GM12801 (cell line): ENCODE results near the gene CHST1.

ENCODE experiments used
- TF ChIP-seq, protein P1 (sequence below): IDR thresholded peaks from one replicate; pipeline ENCODE4 v1.5.1; 2011; ENCODE audit warnings: control low read depth; ENCODE audit not compliant: insufficient read length; ENCODE audit errors: extremely low read depth

Gene CHST1

DNA sequence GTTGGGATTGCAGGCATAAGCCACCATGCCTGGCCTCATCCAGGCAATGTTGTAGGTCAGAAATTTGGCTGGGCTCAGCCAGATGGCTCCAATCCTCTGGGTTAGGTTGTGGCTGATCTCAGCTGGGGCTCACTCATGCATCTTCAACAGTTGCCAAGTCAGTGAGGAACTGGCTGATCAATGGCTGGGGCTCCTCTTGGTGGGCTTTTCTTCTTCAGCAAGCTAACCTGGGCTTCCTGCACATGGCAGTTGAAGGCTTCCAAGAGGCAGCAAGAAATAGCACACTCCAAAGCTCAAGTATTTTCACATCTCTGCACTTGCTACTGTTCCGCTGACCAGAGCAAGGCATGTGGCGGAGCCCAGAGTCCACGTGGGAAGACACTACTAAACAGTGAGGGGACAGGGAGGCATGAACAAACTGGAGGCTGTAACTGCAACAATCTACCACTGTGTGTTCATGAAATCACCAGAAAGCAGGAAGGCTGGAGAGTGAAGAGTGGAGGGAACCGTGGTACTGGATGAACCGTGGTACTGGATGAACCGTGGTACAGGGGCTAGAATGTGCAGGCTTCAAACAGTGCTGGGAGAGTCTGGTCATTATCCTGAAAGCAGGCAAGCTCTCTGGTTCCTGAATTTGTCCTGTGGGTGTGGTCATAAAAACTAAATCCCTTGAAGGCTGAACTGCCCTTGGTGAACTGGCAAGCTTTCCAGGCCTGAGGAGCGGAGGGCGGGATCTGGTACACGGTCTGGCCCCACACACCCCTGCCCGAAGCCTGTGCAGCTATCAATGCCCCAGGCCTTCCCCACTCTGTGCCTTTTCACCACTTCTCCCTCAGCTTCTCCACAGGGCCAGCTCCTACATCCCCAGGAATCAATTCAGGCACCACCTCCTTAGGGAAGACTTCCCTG, 20.2 kb downstream of the CHST1 start:
- TF ChIP-seq, protein P1, sequence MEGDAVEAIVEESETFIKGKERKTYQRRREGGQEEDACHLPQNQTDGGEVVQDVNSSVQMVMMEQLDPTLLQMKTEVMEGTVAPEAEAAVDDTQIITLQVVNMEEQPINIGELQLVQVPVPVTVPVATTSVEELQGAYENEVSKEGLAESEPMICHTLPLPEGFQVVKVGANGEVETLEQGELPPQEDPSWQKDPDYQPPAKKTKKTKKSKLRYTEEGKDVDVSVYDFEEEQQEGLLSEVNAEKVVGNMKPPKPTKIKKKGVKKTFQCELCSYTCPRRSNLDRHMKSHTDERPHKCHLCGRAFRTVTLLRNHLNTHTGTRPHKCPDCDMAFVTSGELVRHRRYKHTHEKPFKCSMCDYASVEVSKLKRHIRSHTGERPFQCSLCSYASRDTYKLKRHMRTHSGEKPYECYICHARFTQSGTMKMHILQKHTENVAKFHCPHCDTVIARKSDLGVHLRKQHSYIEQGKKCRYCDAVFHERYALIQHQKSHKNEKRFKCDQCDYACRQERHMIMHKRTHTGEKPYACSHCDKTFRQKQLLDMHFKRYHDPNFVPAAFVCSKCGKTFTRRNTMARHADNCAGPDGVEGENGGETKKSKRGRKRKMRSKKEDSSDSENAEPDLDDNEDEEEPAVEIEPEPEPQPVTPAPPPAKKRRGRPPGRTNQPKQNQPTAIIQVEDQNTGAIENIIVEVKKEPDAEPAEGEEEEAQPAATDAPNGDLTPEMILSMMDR, result no peak

DNA sequence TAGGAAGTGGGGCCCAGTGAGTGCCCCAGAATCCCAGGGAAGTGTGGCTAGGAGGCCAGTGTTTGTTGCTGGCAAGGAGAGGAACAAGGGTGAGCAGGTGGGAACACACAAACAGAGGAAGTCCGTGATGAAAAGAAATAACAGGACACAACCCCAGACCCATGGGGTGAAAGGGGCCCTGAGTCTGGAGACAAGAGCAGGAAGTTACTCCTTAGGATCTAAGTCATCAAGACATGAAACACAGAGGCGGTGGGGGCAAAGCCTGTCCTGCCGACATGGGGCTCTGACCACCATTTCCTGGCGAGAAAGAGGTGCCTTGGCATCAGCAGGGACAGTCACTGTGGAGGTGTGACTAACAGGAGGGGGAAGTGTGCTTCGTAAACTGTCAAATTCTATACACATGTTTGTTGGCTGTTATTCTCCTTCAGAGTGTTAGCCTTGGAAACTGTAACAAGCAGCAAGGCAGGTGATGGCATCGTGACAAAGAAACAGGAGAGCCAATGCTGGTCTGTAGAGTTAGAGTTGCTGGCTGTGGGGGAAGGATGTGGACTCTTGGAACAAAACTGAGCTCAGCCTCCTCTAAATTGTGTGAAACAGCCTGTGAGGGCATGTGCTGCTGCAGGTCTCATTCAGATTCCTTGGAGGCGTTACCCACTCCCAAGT, 21.7 kb downstream of the CHST1 start:
- TF ChIP-seq, protein P1, result no peak

DNA sequence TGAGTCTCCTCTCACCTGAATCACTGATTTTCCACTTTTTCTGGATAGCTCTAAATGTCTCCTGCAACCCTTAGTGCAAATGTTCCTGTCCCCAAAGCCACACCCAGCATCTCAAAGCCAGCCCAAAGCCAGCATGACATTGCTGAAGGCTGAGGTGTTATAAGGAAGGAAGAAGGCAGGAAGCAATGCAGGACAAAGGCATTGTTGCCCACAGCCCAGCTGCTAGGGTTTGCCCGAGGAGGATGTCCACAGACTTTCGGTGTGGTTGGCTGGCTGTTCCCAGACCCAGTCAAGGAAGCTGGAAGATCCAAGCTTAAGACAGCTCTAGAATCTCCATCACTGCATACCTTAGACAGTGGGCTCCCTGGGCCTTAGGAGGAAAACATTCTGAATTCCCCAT, 23.5 kb downstream of the CHST1 start:
- TF ChIP-seq, protein P1, result no peak

DNA sequence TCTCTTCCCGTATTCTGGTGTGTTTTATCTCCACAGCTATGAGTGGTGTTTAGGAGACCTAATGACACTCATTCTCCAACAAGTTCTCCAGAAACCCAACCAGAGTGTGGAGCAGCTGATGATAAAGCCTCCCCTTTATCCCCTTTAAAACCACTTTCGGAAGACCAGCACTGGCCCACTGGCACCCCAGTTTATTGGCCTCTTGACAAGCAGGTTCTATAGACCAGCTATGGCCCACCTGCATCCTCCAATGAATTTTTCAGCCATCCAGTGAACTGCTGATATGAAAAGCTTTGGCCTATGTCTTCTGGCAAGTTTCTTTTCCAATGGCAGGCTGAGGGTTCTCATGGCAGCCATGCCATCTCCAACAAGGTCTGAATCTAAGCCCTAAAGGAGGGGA, 27.4 kb downstream of the CHST1 start:
- TF ChIP-seq, protein P1, result no peak

DNA sequence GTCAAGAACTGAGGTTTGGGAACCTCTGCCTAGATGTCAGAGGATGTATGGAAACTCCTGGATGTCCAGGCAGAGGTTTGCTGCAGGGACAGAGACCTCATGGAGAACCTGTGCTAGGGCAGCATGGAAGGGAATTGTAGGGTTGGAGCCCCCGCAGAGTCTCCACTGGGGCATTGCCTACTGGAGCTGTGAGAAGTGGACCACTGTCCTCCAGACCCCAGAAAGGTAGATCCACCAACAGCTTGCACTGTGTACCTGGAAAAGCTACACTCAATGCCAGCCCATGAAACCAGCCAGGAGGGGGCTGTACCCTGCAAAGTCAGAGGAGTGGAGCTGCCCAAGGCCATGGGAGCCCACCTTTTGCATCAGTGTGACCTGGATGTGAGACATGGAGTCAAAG, 29.5 kb downstream of the CHST1 start:
- TF ChIP-seq, protein P1, result no peak

DNA sequence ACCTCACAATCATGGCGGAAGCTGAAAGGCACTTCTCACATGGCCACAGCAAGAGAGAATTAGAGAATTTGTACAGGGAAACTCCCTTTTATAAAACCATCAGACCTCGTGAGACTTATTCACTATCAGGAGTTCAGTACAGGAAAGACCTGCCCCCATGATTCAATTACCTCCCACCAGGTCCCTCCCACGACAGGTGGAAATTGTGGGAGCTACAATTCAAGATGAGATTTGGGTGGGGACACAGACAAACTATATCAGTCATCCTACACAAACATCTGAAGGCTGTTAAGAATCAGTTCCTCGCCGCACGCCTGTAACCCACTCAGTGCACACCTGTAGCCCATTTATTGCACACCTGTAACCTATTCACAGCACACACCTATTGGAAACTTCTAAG, 39.8 kb downstream of the CHST1 start:
- TF ChIP-seq, protein P1, result no peak

DNA sequence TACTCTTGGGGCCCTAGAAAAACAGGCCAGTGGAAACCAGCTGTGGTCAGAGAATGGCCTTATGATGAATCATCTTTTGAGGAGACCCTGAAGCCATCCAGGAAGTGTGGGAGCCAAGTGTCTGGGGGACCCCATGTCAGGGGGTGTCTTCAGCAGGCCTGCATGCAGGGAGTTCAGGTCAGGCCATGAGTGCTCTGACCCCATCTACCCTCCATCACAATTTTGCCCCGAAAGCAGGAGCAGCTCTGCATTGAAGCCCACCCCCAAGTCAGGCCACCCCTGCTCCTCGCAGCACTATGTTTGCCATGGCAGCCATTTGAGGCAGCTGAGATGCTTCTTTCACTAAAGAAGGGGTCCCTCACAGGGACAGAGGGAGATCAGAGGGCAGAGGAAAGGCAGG, 41.3 kb downstream of the CHST1 start:
- TF ChIP-seq, protein P1, result no peak
